Measurements from ENCODE around the gene ACADM. TPM values are rescaled to one million over a fixed set of nuclear protein-coding genes. Genes with fewer than 3 reads are reported as not detected.

The ACADM gene
- total and polyA plus RNA-seq, 2 experiments from 2014 or later: 37.7 to 52.8 TPM

DNA sequence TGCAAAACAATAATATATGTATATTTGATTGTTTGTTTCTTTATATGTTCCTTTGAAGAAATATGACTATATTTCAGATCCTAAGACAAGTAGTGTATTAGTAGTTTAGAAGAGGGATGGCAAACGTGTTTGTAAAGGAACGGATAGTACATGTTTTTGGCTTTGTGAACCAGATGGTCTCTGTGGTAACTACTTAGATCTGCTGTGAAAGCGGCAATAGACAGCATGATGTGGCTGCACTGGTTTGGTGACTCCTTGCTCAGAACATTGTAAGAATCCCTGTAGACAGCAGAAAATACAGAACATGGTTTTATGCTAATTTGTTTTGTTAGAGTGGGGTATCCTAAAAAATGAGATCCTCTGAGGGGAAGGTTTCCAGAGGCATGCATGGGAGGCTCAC, 3.1 kb downstream of the ACADM start:
- Mint-ChIP-seq H3K27me3 (ENCODE audit: insufficient read depth, low read depth, poor library complexity) (peaks cover 4% of the 10 kb centered on the region), H3K4me3 (no peak overlapping the region), H3K9me3 (peaks cover 12% of the 10 kb centered on the region), H3K36me3 (ENCODE audit: low read depth) (peaks cover 8% of the 10 kb centered on the region; the same call in 2 of the 3 replicates), H3K4me1 (peaks cover 28% of the 10 kb centered on the region), H3K27ac (no peak overlapping the region)
- H4K20me1 ChIP-seq (replicated peaks; ENCODE audit: insufficient read depth): no peaks in the 10 kb centered on the region; the same call in 1 of the 2 replicates
- ATAC-seq (no peak), DNase-seq (ENCODE audit: low spot score) (no peak)
- H3K9me2 ChIP-seq (ENCODE audit: insufficient read depth): no peaks in the 10 kb centered on the region
- peaks cover 46% of the 10 kb centered on the region for H3K79me2 ChIP-seq (replicated peaks; ENCODE audit: insufficient read depth)
- H3K36me3 ChIP-seq (ENCODE audit: insufficient read depth): peaks cover 3% of the 10 kb centered on the region
- H2AFZ ChIP-seq: no peak overlapping the region
- no peaks in the 10 kb centered on the region for H3F3A ChIP-seq (replicated peaks; ENCODE audit: low read depth)
- H3K4me2 ChIP-seq: no peak overlapping the region
- TF ChIP-seq POLR2AphosphoS5 (IDR thresholded peaks at IDR 0.05; ENCODE audit: low read depth): no peak
- TF ChIP-seq STAT1 (IDR thresholded peaks at IDR 0.05; ENCODE audit: unreplicated experiment): no peak
- TF ChIP-seq, protein P1, sequence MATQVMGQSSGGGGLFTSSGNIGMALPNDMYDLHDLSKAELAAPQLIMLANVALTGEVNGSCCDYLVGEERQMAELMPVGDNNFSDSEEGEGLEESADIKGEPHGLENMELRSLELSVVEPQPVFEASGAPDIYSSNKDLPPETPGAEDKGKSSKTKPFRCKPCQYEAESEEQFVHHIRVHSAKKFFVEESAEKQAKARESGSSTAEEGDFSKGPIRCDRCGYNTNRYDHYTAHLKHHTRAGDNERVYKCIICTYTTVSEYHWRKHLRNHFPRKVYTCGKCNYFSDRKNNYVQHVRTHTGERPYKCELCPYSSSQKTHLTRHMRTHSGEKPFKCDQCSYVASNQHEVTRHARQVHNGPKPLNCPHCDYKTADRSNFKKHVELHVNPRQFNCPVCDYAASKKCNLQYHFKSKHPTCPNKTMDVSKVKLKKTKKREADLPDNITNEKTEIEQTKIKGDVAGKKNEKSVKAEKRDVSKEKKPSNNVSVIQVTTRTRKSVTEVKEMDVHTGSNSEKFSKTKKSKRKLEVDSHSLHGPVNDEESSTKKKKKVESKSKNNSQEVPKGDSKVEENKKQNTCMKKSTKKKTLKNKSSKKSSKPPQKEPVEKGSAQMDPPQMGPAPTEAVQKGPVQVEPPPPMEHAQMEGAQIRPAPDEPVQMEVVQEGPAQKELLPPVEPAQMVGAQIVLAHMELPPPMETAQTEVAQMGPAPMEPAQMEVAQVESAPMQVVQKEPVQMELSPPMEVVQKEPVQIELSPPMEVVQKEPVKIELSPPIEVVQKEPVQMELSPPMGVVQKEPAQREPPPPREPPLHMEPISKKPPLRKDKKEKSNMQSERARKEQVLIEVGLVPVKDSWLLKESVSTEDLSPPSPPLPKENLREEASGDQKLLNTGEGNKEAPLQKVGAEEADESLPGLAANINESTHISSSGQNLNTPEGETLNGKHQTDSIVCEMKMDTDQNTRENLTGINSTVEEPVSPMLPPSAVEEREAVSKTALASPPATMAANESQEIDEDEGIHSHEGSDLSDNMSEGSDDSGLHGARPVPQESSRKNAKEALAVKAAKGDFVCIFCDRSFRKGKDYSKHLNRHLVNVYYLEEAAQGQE (IDR thresholded peaks at IDR 0.05; ENCODE audit: unreplicated experiment): no peak
- no peaks in the 10 kb centered on the region for H3K27me3 ChIP-seq (ENCODE audit: insufficient read depth)
- no peak overlapping the region for H3K4me3 ChIP-seq
- no peak overlapping the region for H3K27ac ChIP-seq (ENCODE audit: low read depth)
- H3K4me1 ChIP-seq (ENCODE audit: insufficient read depth): peaks cover 22% of the 10 kb centered on the region

DNA sequence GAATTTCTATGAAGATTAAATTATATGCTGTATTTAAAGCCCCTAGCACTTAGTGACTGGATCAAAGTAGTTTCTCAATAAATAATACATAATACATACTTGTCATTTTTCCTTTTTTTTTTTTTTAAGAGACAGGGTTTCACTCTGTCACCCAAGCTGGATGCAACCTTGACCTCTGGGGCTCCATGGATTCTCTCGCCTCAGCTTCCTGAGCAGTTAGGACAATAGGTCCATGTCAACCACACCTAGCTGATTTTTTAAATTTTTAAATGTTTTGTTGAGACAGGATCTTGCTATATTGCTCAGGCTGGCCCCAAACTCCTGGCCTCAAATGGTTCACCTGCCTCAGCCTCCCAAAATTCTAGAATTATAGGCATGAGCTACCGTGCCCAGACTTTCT, 5.9 kb downstream of the ACADM start:
- no peaks in the 10 kb centered on the region for H3K9me2 ChIP-seq (ENCODE audit: insufficient read depth)
- H3K36me3 Mint-ChIP-seq (ENCODE audit: low read depth): peaks cover 22% of the 10 kb centered on the region; the same call in 2 of the 3 replicates
- no peak overlapping the region for H3K27ac Mint-ChIP-seq
- H3K4me3 ChIP-seq: no peak overlapping the region
- H2AFZ ChIP-seq: no peak overlapping the region
- H3K27ac ChIP-seq (ENCODE audit: low read depth): no peak overlapping the region
- no peaks in the 10 kb centered on the region for H3K9me3 Mint-ChIP-seq
- H3K36me3 ChIP-seq (ENCODE audit: insufficient read depth): peaks cover 15% of the 10 kb centered on the region
- no peak overlapping the region for H3K4me2 ChIP-seq
- peaks cover 12% of the 10 kb centered on the region for H3K4me1 ChIP-seq (ENCODE audit: insufficient read depth)
- DNase-seq (ENCODE audit: low spot score): no peak
- peaks cover 40% of the 10 kb centered on the region for H3K79me2 ChIP-seq (replicated peaks; ENCODE audit: insufficient read depth)
- H3K4me1 Mint-ChIP-seq: peaks cover 15% of the 10 kb centered on the region
- no peak for ATAC-seq
- no peaks in the 10 kb centered on the region for H3K27me3 ChIP-seq (ENCODE audit: insufficient read depth)
- no peak overlapping the region for H3K4me3 Mint-ChIP-seq
- peaks cover 4% of the 10 kb centered on the region for H3K27me3 Mint-ChIP-seq (ENCODE audit: insufficient read depth, low read depth, poor library complexity)
- no peaks in the 10 kb centered on the region for H3F3A ChIP-seq (replicated peaks; ENCODE audit: low read depth)
- no peaks in the 10 kb centered on the region; the same call in 1 of the 2 replicates for H4K20me1 ChIP-seq (replicated peaks; ENCODE audit: insufficient read depth)
- no peak for TF ChIP-seq JUNB (IDR thresholded peaks at IDR 0.05; ENCODE audit: unreplicated experiment)
- TF ChIP-seq, protein P2, sequence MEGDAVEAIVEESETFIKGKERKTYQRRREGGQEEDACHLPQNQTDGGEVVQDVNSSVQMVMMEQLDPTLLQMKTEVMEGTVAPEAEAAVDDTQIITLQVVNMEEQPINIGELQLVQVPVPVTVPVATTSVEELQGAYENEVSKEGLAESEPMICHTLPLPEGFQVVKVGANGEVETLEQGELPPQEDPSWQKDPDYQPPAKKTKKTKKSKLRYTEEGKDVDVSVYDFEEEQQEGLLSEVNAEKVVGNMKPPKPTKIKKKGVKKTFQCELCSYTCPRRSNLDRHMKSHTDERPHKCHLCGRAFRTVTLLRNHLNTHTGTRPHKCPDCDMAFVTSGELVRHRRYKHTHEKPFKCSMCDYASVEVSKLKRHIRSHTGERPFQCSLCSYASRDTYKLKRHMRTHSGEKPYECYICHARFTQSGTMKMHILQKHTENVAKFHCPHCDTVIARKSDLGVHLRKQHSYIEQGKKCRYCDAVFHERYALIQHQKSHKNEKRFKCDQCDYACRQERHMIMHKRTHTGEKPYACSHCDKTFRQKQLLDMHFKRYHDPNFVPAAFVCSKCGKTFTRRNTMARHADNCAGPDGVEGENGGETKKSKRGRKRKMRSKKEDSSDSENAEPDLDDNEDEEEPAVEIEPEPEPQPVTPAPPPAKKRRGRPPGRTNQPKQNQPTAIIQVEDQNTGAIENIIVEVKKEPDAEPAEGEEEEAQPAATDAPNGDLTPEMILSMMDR (conservative IDR thresholded peaks at IDR 0.05; ENCODE audit: low read depth in 2 of 2): no peak
- TF ChIP-seq EZH2 (IDR thresholded peaks at IDR 0.05; ENCODE audit: low read depth, unreplicated experiment): no peak
- TF ChIP-seq, protein P3, sequence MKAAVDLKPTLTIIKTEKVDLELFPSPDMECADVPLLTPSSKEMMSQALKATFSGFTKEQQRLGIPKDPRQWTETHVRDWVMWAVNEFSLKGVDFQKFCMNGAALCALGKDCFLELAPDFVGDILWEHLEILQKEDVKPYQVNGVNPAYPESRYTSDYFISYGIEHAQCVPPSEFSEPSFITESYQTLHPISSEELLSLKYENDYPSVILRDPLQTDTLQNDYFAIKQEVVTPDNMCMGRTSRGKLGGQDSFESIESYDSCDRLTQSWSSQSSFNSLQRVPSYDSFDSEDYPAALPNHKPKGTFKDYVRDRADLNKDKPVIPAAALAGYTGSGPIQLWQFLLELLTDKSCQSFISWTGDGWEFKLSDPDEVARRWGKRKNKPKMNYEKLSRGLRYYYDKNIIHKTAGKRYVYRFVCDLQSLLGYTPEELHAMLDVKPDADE (IDR thresholded peaks at IDR 0.05): no peak
- TF ChIP-seq ZNF331 (CRISPR knock-in tag; IDR thresholded peaks at IDR 0.05; ENCODE audit: low read depth): no peak
- no peak for TF ChIP-seq ZNF114 (CRISPR knock-in tag; IDR thresholded peaks at IDR 0.05)
- TF ChIP-seq, protein P4, sequence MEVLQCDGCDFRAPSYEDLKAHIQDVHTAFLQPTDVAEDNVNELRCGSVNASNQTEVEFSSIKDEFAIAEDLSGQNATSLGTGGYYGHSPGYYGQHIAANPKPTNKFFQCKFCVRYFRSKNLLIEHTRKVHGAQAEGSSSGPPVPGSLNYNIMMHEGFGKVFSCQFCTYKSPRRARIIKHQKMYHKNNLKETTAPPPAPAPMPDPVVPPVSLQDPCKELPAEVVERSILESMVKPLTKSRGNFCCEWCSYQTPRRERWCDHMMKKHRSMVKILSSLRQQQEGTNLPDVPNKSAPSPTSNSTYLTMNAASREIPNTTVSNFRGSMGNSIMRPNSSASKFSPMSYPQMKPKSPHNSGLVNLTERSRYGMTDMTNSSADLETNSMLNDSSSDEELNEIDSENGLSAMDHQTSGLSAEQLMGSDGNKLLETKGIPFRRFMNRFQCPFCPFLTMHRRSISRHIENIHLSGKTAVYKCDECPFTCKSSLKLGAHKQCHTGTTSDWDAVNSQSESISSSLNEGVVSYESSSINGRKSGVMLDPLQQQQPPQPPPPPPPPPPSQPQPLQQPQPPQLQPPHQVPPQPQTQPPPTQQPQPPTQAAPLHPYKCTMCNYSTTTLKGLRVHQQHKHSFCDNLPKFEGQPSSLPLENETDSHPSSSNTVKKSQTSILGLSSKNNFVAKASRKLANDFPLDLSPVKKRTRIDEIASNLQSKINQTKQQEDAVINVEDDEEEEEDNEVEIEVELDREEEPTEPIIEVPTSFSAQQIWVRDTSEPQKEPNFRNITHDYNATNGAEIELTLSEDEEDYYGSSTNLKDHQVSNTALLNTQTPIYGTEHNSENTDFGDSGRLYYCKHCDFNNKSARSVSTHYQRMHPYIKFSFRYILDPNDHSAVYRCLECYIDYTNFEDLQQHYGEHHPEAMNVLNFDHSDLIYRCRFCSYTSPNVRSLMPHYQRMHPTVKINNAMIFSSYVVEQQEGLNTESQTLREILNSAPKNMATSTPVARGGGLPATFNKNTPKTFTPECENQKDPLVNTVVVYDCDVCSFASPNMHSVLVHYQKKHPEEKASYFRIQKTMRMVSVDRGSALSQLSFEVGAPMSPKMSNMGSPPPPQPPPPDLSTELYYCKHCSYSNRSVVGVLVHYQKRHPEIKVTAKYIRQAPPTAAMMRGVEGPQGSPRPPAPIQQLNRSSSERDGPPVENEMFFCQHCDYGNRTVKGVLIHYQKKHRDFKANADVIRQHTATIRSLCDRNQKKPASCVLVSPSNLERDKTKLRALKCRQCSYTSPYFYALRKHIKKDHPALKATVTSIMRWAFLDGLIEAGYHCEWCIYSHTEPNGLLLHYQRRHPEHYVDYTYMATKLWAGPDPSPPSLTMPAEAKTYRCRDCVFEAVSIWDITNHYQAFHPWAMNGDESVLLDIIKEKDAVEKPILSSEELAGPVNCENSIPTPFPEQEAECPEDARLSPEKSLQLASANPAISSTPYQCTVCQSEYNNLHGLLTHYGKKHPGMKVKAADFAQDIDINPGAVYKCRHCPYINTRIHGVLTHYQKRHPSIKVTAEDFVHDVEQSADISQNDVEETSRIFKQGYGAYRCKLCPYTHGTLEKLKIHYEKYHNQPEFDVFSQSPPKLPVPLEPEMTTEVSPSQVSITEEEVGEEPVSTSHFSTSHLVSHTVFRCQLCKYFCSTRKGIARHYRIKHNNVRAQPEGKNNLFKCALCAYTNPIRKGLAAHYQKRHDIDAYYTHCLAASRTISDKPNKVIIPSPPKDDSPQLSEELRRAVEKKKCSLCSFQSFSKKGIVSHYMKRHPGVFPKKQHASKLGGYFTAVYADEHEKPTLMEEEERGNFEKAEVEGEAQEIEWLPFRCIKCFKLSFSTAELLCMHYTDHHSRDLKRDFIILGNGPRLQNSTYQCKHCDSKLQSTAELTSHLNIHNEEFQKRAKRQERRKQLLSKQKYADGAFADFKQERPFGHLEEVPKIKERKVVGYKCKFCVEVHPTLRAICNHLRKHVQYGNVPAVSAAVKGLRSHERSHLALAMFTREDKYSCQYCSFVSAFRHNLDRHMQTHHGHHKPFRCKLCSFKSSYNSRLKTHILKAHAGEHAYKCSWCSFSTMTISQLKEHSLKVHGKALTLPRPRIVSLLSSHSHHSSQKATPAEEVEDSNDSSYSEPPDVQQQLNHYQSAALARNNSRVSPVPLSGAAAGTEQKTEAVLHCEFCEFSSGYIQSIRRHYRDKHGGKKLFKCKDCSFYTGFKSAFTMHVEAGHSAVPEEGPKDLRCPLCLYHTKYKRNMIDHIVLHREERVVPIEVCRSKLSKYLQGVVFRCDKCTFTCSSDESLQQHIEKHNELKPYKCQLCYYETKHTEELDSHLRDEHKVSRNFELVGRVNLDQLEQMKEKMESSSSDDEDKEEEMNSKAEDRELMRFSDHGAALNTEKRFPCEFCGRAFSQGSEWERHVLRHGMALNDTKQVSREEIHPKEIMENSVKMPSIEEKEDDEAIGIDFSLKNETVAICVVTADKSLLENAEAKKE (CRISPR knock-in tag; IDR thresholded peaks at IDR 0.05): no peak
